H1 (cell line): ENCODE results near the gene AMN1. TPM values are rescaled to one million over a fixed set of nuclear protein-coding genes. Genes with fewer than 3 reads are reported as not detected.

Experiments used
- CTCF ChIA-PET: fragments of 300-600 bp; sonication (Branson Sonifier 250); formaldehyde crosslinking; loops from one replicate; lab custom pipeline; 2021; ENCODE audit not compliant: partially characterized antibody; lab: Charles Lee
- POLR2A ChIA-PET: fragments of 300-600 bp; sonication (Branson Sonifier 250); formaldehyde crosslinking; loops from one replicate; lab custom pipeline; 2021; ENCODE audit warnings: inconsistent platforms; ENCODE audit not compliant: partially characterized antibody; lab: Charles Lee
- DNase-seq, 2 experiments: peaks; one replicate each; pipeline versions ENCODE4 v3.0.0 to v3.0.0-alpha.2; 2010 to 2022; ENCODE audit warnings: low spot score in 2 of 2, low read depth in 1 of 2, mixed read lengths in 1 of 2
- FAIRE-seq: peaks from 2 replicates; lab custom pipeline; 2011; peaks lifted over from hg19 to GRCh38; lab: Jason Lieb, UNC
- H2AFZ ChIP-seq: 2 replicates; pipeline ENCODE4 v1.8.1; 2012; ENCODE audit warnings: low read length, inconsistent platforms
- H2AK5ac ChIP-seq: 2 replicates; pipeline ENCODE4 v1.6.1; 2013; ENCODE audit warnings: low read depth, low read length
- H2BK120ac ChIP-seq: replicated peaks from 2 replicates; pipeline ENCODE3; 2013; ENCODE audit warnings: low read depth, low read length, inconsistent platforms
- H2BK12ac ChIP-seq: 2 replicates; pipeline ENCODE4 v1.6.1; 2013; ENCODE audit warnings: low read depth, low read length
- H2BK15ac ChIP-seq: 2 replicates; pipeline ENCODE4 v1.6.1; 2013; ENCODE audit warnings: low read length
- H2BK20ac ChIP-seq: 2 replicates; pipeline ENCODE4 v1.6.1; 2013; ENCODE audit warnings: low read length
- H2BK5ac ChIP-seq: 2 replicates; pipeline ENCODE4 v1.6.1; 2013; ENCODE audit warnings: low read depth, low read length
- H3K14ac ChIP-seq: 2 replicates; pipeline ENCODE4 v1.6.1; 2013; ENCODE audit warnings: inconsistent platforms; ENCODE audit not compliant: insufficient read length
- H3K18ac ChIP-seq: 2 replicates; pipeline ENCODE4 v1.6.1; 2013; ENCODE audit warnings: low read length; ENCODE audit errors: extremely low read depth
- H3K23ac ChIP-seq: 2 replicates; pipeline ENCODE4 v1.6.1; 2013; ENCODE audit warnings: inconsistent platforms; ENCODE audit not compliant: insufficient read length
- H3K23me2 ChIP-seq: 2 replicates; pipeline ENCODE4 v1.6.1; 2013; ENCODE audit warnings: low read depth, low read length
- H3K27ac ChIP-seq: 2 replicates; pipeline ENCODE4 v1.6.1; 2011; ENCODE audit warnings: low read depth, low read length, inconsistent platforms
- H3K27me3 ChIP-seq, 4 experiments: replicated peaks in 1 of 4; 1 replicate in 1 of 4; 2 replicates in 3 of 4; pipeline versions ENCODE4 v1.6.1 to v1.8.1; 2011 to 2013; ENCODE audit warnings: low read length in 3 of 4, mild to moderate bottlenecking in 3 of 4, inconsistent platforms in 2 of 4, mixed read lengths in 2 of 4, moderate library complexity in 1 of 4; ENCODE audit not compliant: control insufficient read depth in 3 of 4, insufficient read depth in 3 of 4; ENCODE audit errors: extremely low read depth in 1 of 4
- H3K36me3 ChIP-seq, 4 experiments: 2 replicates each; pipeline versions ENCODE4 v1.6.1 to v1.8.1; 2011 to 2013; ENCODE audit warnings: mild to moderate bottlenecking in 4 of 4, low read length in 3 of 4, moderate library complexity in 2 of 4, control low read depth in 1 of 4, inconsistent platforms in 1 of 4; ENCODE audit not compliant: insufficient read depth in 4 of 4, control insufficient read depth in 2 of 4
- H3K4ac ChIP-seq: replicated peaks from 2 replicates; pipeline ENCODE3; 2013; ENCODE audit warnings: low read length, low read depth, mixed read lengths, inconsistent platforms; ENCODE audit not compliant: insufficient read length
- H3K4me1 ChIP-seq, 4 experiments: replicated peaks in 1 of 4; 1 replicate in 1 of 4; 2 replicates in 3 of 4; pipeline versions ENCODE4 v1.6.1 to v1.8.1; 2011 to 2013; ENCODE audit warnings: low read length in 3 of 4, inconsistent platforms in 2 of 4, mixed read lengths in 1 of 4; ENCODE audit not compliant: insufficient read depth in 4 of 4, control insufficient read depth in 3 of 4
- H3K4me2 ChIP-seq, 2 experiments: 2 replicates each; pipeline versions ENCODE4 v1.6.1 to v1.8.1; 2011 to 2013; ENCODE audit warnings: low read depth in 2 of 2, low read length in 2 of 2, control low read depth in 1 of 2, inconsistent platforms in 1 of 2, mild to moderate bottlenecking in 1 of 2; ENCODE audit not compliant: insufficient read depth in 1 of 2
- H3K4me3 ChIP-seq, 4 experiments: fragments of 200-600, 300-600 bp in 1 of 4; sonication (generic), shearing (Covaris generic), sonication (Bioruptor Twin) in 1 of 4; 2 replicates each; pipeline versions ENCODE4 v1.5.1 to v1.8.1; 2011 to 2016; ENCODE audit warnings: low read length in 4 of 4, low read depth in 3 of 4, control low read depth in 2 of 4, inconsistent platforms in 2 of 4, mild to moderate bottlenecking in 2 of 4, mixed read lengths in 1 of 4, moderate library complexity in 1 of 4; ENCODE audit not compliant: insufficient read depth in 2 of 4; ENCODE audit errors: extremely low read depth in 1 of 4
- H3K56ac ChIP-seq: replicated peaks from 2 replicates; pipeline ENCODE3; 2013; ENCODE audit warnings: low read depth, mild to moderate bottlenecking, mixed read lengths, low read length, inconsistent platforms; ENCODE audit not compliant: insufficient read length
- H3K79me1 ChIP-seq: 2 replicates; pipeline ENCODE4 v1.6.1; 2013; ENCODE audit warnings: low read depth, low read length, control low read depth
- H3K79me2 ChIP-seq, 2 experiments: 2 replicates each; pipeline versions ENCODE4 v1.6.1 to v1.8.1; 2012 to 2013; ENCODE audit warnings: low read length in 2 of 2, mild to moderate bottlenecking in 2 of 2, inconsistent platforms in 1 of 2; ENCODE audit not compliant: insufficient read depth in 2 of 2, control insufficient read depth in 1 of 2
- H3K9ac ChIP-seq, 4 experiments: replicated peaks in 1 of 4; 1 replicate in 1 of 4; 2 replicates in 3 of 4; pipeline versions ENCODE4 v1.6.1 to v1.8.1; 2011 to 2013; ENCODE audit warnings: low read depth in 3 of 4, low read length in 3 of 4, control low read depth in 2 of 4, mild to moderate bottlenecking in 2 of 4, moderate library complexity in 2 of 4, inconsistent platforms in 1 of 4; ENCODE audit errors: extremely low read depth in 1 of 4
- H3K9me3 ChIP-seq, 2 experiments: 2 replicates each; pipeline versions ENCODE4 v1.6.1 to v1.8.1; 2012 to 2013; ENCODE audit warnings: mild to moderate bottlenecking in 2 of 2, moderate library complexity in 2 of 2, control low read depth in 1 of 2, inconsistent platforms in 1 of 2, low read depth in 1 of 2, low read length in 1 of 2, mixed read lengths in 1 of 2; ENCODE audit not compliant: insufficient read depth in 2 of 2
- H4K20me1 ChIP-seq, 2 experiments: replicated peaks in 1 of 2; 2 replicates each; pipeline versions ENCODE3 to v1.8.1; 2011 to 2013; ENCODE audit warnings: inconsistent platforms in 2 of 2, low read length in 2 of 2, mild to moderate bottlenecking in 1 of 2; ENCODE audit not compliant: insufficient read depth in 2 of 2, control insufficient read depth in 1 of 2
- H4K5ac ChIP-seq: 2 replicates; pipeline ENCODE4 v1.6.1; 2013; ENCODE audit warnings: low read length, low read depth, mixed read lengths, inconsistent platforms; ENCODE audit not compliant: insufficient read length
- H4K8ac ChIP-seq: 2 replicates; pipeline ENCODE4 v1.8.0; 2013; ENCODE audit warnings: mild to moderate bottlenecking, moderate library complexity, low read length, inconsistent platforms; ENCODE audit not compliant: insufficient read depth; ENCODE audit errors: extremely low read depth
- H4K91ac ChIP-seq: replicated peaks from 2 replicates; pipeline ENCODE3; 2013; ENCODE audit warnings: low read length, mixed read lengths, inconsistent platforms; ENCODE audit not compliant: insufficient read length
- CBX8 ChIP-seq: fragments of 300-800, 300-1000 bp; sonication (generic); IDR thresholded peaks from 2 replicates; pipeline ENCODE4 v1.7.1; 2016; ENCODE audit warnings: low read depth, low read length, borderline replicate concordance
- CREB1 ChIP-seq: IDR thresholded peaks from 2 replicates; pipeline ENCODE4 v1.6.1; 2012; ENCODE audit warnings: inconsistent platforms
- EP300 ChIP-seq, 2 experiments: IDR thresholded peaks; 1 replicate in 1 of 2; 2 replicates in 1 of 2; pipeline ENCODE4 v1.6.1; 2011 to 2012; ENCODE audit warnings: low read depth in 2 of 2, low read length in 2 of 2, mild to moderate bottlenecking in 2 of 2, borderline replicate concordance in 1 of 2, inconsistent platforms in 1 of 2, moderate library complexity in 1 of 2
- GABPA ChIP-seq: IDR thresholded peaks from 2 replicates; pipeline ENCODE4 v1.6.1; 2011; ENCODE audit warnings: mild to moderate bottlenecking, low read length, moderate library complexity, borderline replicate concordance; ENCODE audit not compliant: insufficient read depth
- GTF2F1 ChIP-seq: IDR thresholded peaks from 2 replicates; pipeline ENCODE4 v1.6.1; 2012; ENCODE audit warnings: low read depth, low read length, improper control_type of control experiment, borderline replicate concordance
- HDAC6 ChIP-seq: IDR thresholded peaks from one replicate; pipeline ENCODE4 v1.7.1; 2012; ENCODE audit warnings: low read depth, mild to moderate bottlenecking, inconsistent platforms, low read length, moderate library complexity
- KDM1A ChIP-seq: fragments of 200-600, 300-600 bp; sonication (generic); IDR thresholded peaks from 2 replicates; pipeline ENCODE4 v1.7.1; 2016; ENCODE audit warnings: mild to moderate bottlenecking, low read length, borderline replicate concordance
- KDM5A ChIP-seq: fragments of 200-600 bp; IDR thresholded peaks from 2 replicates; pipeline ENCODE4 v1.7.1; 2012; ENCODE audit warnings: mild to moderate bottlenecking, low read length, inconsistent platforms, mixed read lengths
- MAFK ChIP-seq: IDR thresholded peaks from 2 replicates; pipeline ENCODE4 v1.6.1; 2012; ENCODE audit warnings: low read depth, mild to moderate bottlenecking, improper control_type of control experiment, low read length
- POLR2A ChIP-seq, 2 experiments: IDR thresholded peaks; 1 replicate in 1 of 2; 2 replicates in 1 of 2; pipeline ENCODE4 v1.6.1; 2011; ENCODE audit warnings: low read depth in 2 of 2, low read length in 2 of 2, mild to moderate bottlenecking in 2 of 2; ENCODE audit errors: control extremely low read depth in 1 of 2
- SIN3A ChIP-seq, 2 experiments: IDR thresholded peaks in 1 of 2; conservative IDR thresholded peaks in 1 of 2; 2 replicates each; pipeline ENCODE4 v1.6.1; 2011 to 2012; ENCODE audit warnings: low read length in 2 of 2, improper control_type of control experiment in 1 of 2, low read depth in 1 of 2, mild to moderate bottlenecking in 1 of 2
- SP2 ChIP-seq: IDR thresholded peaks from 2 replicates; pipeline ENCODE4 v1.6.1; 2012; ENCODE audit warnings: mild to moderate bottlenecking, low read length, inconsistent platforms
- TEAD4 ChIP-seq: IDR thresholded peaks from 2 replicates; pipeline ENCODE4 v1.6.1; 2012; ENCODE audit warnings: low read depth, low read length, inconsistent platforms, mixed read lengths
- ZNF274 ChIP-seq: IDR thresholded peaks from 2 replicates; pipeline ENCODE4 v1.7.0; 2012; ENCODE audit warnings: low read length, borderline replicate concordance; ENCODE audit errors: extremely low read depth
- WGBS, 2 experiments: shearing (Covaris generic) in 1 of 2; methylation state at CpG; one replicate each; pipeline versions ENCODE4 v1.1.6 to v1.1.7; 2013 to 2015; ENCODE audit warnings: low lambda C conversion rate in 2 of 2, mixed read lengths in 2 of 2, inconsistent platforms in 1 of 2, low coverage in 1 of 2, missing lambda C conversion rate in 1 of 2; ENCODE audit not compliant: insufficient replicate concordance in 2 of 2, insufficient coverage in 1 of 2, insufficient read length in 1 of 2; ENCODE audit errors: extremely low coverage in 1 of 2, missing lambda C conversion rate in 1 of 2; 5-methylcytosine and 5-hydroxymethylcytosine counted together
- polyA plus RNA-seq, 7 experiments: library from polyadenylated mRNA; depleted of rRNA in 3 of 7; stranded (reverse) in 5 of 7; unstranded in 2 of 7; fragments of >200 nt in 5 of 7; fragments of 200-250 nt in 2 of 7; gene quantifications; 1 replicate in 5 of 7; 2 replicates in 1 of 7; 4 replicates in 1 of 7; pipeline versions ENCODE4 v1.2.1 to v1.2.3, GENCODE V29; 2011 to 2013; ENCODE audit warnings: missing spikeins in 2 of 7, mixed read lengths in 2 of 7
- total RNA-seq: library from RNA; stranded (reverse); fragmentation: NEBNext Ultra II Directional; extraction: Animal tissue kit (Norgen Biotek cat#: 25700); gene quantifications from 2 replicates; pipeline ENCODE4 v1.2.1, GENCODE V29; 2021

The AMN1 gene
- total and polyA plus RNA-seq, 2 of the 8 experiments (the other 6 are each of a cell fraction or from before 2014, with no cell fraction given): 7.5 to 13.8 TPM

GRCh38 chr12:31752450-31752849, 23.6 kb upstream of the AMN1 start:
- no peak overlapping the region for H3K4ac ChIP-seq
- H2AFZ ChIP-seq: no peak overlapping the region
- H3K27ac ChIP-seq: no peak overlapping the region
- ChIA-PET CTCF (no interaction called here), POLR2A (no interaction called here)
- no peak overlapping the region for H3K18ac ChIP-seq
- no peak overlapping the region for H4K5ac ChIP-seq
- no peaks in the 10 kb centered on the region for H3K27me3 ChIP-seq
- 0 out of 2 replicates have a peak overlapping the region, but pooled peaks have one; percentile 71 for H2BK12ac ChIP-seq
- H2BK15ac ChIP-seq: no peak overlapping the region
- no peaks in the 10 kb centered on the region for H4K20me1 ChIP-seq
- DNase-seq (no peak), FAIRE-seq (no peak)
- H2BK20ac ChIP-seq: no peak overlapping the region
- H3K36me3 ChIP-seq: no peaks in the 10 kb centered on the region
- H4K8ac ChIP-seq: no peak overlapping the region
- H3K79me1 ChIP-seq: no peaks in the 10 kb centered on the region
- H2AK5ac ChIP-seq: no peak overlapping the region
- no peak overlapping the region for H3K9ac ChIP-seq
- H3K4me1 ChIP-seq: peaks cover 0 to 11% (median 6%) of the 10 kb centered on the region in 4 experiments; a peak in 4 of 7 replicates
- H3K9me3 ChIP-seq: no peaks in the 10 kb centered on the region
- H2BK5ac ChIP-seq: 0 out of 2 replicates have a peak overlapping the region, but pooled peaks have one; percentile 3
- no peak overlapping the region for H3K56ac ChIP-seq
- no peaks in the 10 kb centered on the region; the same call in 1 of the 2 replicates for H3K23me2 ChIP-seq
- H3K23ac ChIP-seq: no peak overlapping the region
- H3K4me2 ChIP-seq: no peak overlapping the region
- H4K91ac ChIP-seq: no peak overlapping the region
- no peak overlapping the region for H2BK120ac ChIP-seq
- WGBS, 2 experiments: 88% methylated on average over 4 of the region's 4 CpGs; no CpG with 5 or more reads in 1 of the 2 experiments
- H3K79me2 ChIP-seq: no peaks in the 10 kb centered on the region
- no peak overlapping the region for H3K14ac ChIP-seq
- H3K4me3 ChIP-seq: no peak overlapping the region
- TF ChIP-seq KDM5A (no peak), HDAC6 (no peak), SP2 (no peak), GABPA (no peak), SIN3A (conservative IDR thresholded peaks at IDR 0.05 in 1 of 2, IDR thresholded peaks at IDR 0.05 in 1 of 2; ENCODE audit: low read depth in 1 of 2, low read length in 2 of 2) (no peak), GTF2F1 (no peak), EP300 (IDR thresholded peaks at IDR 0.05; ENCODE audit: borderline replicate concordance in 1 of 2, low read depth in 2 of 2, low read length in 2 of 2) (no peak), TEAD4 (no peak), ZNF274 (no peak), CREB1 (no peak), MAFK (no peak), CBX8 (no peak), POLR2A (IDR thresholded peaks at IDR 0.05; ENCODE audit: control extremely low read depth in 1 of 2, low read depth in 2 of 2, low read length in 2 of 2) (no peak), KDM1A (no peak)
